HG02970 (cell line): ENCODE measurements around the gene IL18BP.

ENCODE experiments used
- ATAC-seq: cut with Tn5 transposase; IDR thresholded peaks from one replicate; pipeline ENCODE4 v1.9.1; 2021; ENCODE audit warnings: mild to moderate bottlenecking, moderate library complexity, moderate number of reproducible peaks; ENCODE audit not compliant: unreplicated experiment, low FRiP score

IL18BP gene

DNA sequence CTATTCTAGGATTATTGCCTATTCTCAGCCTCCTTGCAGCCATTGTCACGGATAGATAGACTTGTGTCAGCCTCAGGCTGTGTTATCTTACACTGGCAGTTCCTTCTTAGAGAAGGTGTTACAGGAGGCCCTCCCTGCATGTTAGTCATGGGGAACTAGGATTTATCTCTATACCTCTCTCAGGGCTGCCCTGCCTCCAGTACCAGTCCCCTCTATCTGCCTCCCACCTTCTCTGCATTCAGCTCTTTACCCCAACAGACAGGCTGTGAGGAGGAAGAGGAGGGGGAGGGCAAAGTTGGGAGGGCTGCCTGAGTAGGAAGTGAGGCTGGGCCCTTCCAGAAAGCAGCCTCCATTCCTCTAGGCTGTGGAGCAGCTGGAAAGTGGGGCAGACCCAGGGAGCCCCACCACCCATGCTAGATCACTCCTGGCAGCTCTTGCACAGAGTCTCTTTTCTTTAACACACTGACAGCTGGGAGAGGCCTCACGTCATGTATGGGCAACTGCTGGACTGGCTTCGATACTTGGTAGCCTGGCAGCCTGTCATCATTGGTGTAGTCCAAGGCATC is 2.9 kb upstream of the IL18BP start:
- no peak for ATAC-seq

GRCh38 chr11:71996517-71996916 is 2.2 kb upstream of the IL18BP start:
- ATAC-seq, result no peak

- ATAC-seq, result no peak
These were observed 1.8 kb upstream of the IL18BP start for GRCh38 chr11:71996946-71997345.

GRCh38 chr11:71997594-71997993 is 1.1 kb upstream of the IL18BP start:
- ATAC-seq, result no peak

DNA sequence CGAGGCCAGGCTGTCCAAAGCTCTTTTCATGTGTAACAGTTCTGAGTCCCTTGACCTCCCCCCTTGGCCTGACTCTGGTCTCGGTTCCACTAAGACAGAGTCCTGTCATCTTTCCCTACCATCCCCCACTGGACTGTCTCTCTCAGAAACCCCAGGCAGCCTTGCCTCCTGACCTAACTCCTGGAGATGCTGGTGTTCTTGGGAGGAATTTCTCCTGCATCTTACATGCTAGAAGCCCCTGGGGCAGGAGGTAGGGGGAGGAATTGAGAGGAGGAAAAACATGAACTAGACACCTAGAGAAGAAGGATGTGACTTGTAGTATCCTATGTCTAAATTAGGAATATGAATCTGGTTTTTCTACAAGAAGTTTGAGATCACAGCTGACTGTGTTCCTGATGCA is 648 bp upstream of the IL18BP start:
- ATAC-seq, result no peak

GRCh38 chr11:71999362-71999761 is 653 bp downstream of the IL18BP start:
- no peak for ATAC-seq

- no peak for ATAC-seq
These were observed 1.1 kb downstream of the IL18BP start for GRCh38 chr11:71999798-72000197.

GRCh38 chr11:72000202-72000867 is 1.6 kb downstream of the IL18BP start:
- no peak for ATAC-seq

DNA sequence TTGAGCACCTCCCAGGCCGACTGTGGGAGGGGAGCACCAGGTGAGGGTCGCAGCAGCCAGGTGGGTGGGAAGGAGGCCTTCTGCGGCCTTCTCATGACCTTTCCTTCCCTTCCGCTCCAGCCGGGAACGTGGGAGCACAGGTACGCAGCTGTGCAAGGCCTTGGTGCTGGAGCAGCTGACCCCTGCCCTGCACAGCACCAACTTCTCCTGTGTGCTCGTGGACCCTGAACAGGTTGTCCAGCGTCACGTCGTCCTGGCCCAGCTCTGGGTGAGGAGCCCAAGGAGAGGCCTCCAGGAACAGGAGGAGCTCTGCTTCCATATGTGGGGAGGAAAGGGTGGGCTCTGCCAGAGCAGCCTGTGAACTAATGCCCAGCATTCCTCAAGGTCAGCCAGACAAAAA is 2.6 kb downstream of the IL18BP start:
- no peak for ATAC-seq

DNA sequence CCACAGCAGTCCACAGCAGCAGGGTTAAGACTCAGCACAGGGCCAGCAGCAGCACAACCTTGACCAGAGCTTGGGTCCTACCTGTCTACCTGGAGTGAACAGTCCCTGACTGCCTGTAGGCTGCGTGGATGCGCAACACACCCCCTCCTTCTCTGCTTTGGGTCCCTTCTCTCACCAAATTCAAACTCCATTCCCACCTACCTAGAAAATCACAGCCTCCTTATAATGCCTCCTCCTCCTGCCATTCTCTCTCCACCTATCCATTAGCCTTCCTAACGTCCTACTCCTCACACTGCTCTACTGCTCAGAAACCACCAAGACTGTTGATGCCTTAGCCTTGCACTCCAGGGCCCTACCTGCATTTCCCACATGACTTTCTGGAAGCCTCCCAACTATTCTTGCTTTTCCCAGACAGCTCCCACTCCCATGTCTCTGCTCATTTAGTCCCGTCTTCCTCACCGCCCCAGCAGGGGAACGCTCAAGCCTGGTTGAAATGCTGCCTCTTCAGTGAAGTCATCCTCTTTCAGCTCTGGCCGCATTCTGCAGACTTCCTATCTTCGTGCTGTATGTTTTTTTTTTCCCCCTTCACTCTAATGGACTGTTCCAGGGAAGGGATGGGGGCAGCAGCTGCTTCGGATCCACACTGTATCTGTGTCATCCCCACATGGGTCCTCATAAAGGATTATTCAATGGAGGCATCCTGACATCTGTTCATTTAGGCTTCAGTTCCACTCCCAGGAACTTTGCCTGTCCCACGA is 3.3 kb downstream of the IL18BP start:
- ATAC-seq, result no peak

GRCh38 chr11:72002841-72003775 is 4.4 kb downstream of the IL18BP start:
- ATAC-seq, result no peak

GRCh38 chr11:72003776-72004171 is 5.1 kb downstream of the IL18BP start:
- ATAC-seq, result no peak

DNA sequence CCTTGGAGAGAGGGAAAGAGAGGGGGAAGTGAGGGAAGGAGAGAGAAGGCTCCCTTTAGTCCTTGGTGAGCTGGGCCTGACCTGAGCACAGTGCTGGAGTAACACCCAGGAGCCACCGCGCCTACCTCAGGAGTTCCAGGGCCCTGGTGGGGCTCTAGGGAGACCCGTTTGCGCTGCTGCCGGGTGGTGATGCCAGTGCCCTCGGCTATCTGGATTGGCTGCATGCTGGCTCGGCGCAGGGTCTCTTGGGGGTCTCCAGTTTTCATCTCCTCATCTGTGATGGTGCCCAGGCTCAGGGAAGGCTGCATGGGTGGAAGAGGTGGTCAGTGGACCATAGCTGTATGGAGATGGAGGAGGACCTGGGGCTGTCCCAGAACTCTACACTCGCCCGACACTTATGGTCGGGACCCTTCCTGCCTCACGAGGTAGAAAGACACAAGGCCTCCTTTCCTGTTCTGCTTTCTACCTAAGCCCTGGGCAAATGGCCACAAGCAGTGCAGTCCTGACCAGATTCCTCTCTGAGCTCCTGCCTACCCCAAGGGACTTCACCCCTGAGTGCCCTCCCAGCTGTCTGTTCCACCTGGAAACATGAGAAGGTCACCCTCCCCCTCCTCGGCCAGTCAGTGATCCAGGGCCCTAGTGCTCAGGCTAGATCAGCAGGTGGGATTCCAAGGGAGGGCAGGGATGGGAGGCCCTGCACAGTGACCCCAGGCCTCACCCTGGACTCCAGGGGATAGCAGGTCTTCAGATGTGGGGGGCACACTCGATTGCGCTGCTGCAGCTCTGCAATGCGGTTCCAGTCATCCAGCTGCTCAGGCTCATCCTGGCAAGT is 6.0 kb downstream of the IL18BP start:
- no peak for ATAC-seq

GRCh38 chr11:72005347-72006260 is 6.9 kb downstream of the IL18BP start:
- ATAC-seq, result no peak

- no peak for ATAC-seq
These were observed 7.8 kb downstream of the IL18BP start for GRCh38 chr11:72006309-72007088.

GRCh38 chr11:72007089-72007476 is 8.4 kb downstream of the IL18BP start:
- no peak for ATAC-seq

DNA sequence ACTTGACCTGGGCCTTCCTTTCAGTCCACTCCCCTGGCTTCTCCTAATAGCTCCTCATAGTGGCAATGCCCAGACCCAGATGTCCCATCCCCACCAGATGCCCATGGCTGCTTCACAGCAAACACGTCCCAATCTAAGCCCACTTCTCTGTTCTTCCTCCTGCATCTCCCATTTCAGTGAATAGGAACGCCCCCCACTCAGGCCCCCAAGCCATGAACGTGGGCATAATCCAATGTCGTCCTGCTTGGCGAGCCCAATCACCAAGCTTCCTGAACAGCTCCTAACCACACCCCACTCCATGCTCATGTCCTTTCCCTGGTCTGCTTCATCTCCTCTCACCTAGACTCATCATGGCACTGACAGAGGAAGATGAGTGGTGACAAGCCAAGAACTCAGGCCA is 8.9 kb downstream of the IL18BP start:
- no peak for ATAC-seq

DNA sequence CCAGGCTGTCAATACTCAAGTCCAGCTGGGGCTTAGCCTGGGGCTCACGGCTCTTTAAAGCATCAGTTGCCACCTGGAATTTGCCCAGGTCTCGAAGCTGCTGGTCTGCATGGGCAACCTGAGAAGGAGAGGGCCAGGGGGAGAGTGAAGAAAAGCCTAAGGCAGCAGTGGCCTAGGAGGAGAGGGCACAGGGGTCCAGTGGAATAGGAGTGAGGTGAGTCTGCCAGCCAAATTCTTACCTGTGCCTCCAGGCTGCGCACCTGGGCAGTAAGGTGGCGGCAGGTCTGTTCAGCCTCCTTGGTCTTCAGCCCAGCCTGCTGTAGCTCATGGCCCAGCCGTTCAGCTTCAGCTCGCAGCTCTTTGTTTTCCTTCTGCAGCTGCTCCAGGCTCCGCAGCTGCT is 10.0 kb downstream of the IL18BP start:
- no peak for ATAC-seq
